ENCODE results near the gene MACROD2.
A peak's percentile ranks its signal among the peaks of the same experiment; 100 is the strongest.

MACROD2 gene

DNA sequence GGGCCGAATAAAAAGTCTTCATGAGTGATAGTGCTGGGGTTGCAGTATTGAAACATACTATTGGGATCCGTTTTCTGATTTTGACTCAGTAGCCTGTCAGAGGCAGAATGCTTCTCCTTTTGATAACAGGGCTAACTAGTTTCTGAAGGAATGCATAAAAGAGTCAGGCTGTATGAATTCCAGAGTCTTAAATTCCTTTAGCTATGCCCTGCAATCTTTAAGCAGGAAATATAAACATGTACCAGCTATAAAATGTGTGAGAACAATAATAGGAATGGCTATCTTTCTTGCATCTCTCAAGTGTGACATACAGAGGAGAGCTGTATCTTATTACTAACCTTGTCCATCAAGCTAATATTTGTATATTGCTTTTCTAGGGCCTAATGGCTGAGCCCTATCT is 1660.8 kb downstream of the MACROD2 start:
- TF ChIP-seq CTCF (IDR thresholded peaks at IDR 0.05; ENCODE audit: low read depth, low read length), result no peak
- Histone ChIP-seq H3K4me1 (peaks cover 3% of the 10 kb centered on the region; the same call in 1 of the 2 replicates), H3K27me3 (no peaks in the 10 kb centered on the region), H3K4me3 (ENCODE audit: low read depth, low read length) (no peak overlapping the region), H3K9me3 (no peaks in the 10 kb centered on the region), H3K36me3 (no peaks in the 10 kb centered on the region)
- no peak for DNase-seq

DNA sequence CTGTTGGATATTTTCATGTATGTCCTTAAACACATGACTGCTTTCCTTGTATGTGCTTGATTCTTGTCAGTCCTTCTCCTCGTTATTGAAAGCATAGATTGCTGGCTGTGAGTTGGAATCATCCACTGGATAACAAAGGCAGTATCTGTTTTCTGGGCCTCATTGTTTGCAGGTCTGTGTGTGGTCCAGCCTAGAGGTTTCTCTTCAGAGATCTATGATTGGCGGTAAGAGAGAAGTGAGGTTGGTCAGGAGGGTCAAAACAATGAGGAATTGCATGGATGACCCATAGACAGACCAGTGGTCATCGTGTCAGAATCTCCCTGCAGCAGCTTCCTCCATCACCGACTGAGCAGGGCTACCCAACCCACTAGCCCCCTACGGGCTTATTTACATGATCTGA is 1663.0 kb downstream of the MACROD2 start:
- no peak for DNase-seq
- H3K36me3 ChIP-seq, result no peaks in the 10 kb centered on the region
- H3K27me3 ChIP-seq, result no peaks in the 10 kb centered on the region
- H3K4me1 ChIP-seq, result no peaks in the 10 kb centered on the region
- no peak overlapping the region for H3K4me3 ChIP-seq (ENCODE audit: low read depth, low read length)
- no peaks in the 10 kb centered on the region for H3K9me3 ChIP-seq
- TF ChIP-seq CTCF (IDR thresholded peaks at IDR 0.05; ENCODE audit: low read depth, low read length), result no peak

GRCh38 chr20:15673206-15673605 is 1677.9 kb downstream of the MACROD2 start:
- H3K27me3 ChIP-seq, result peaks cover 6% of the 10 kb centered on the region; the same call in 1 of the 2 replicates
- H3K4me3 ChIP-seq (ENCODE audit: low read depth, low read length), result no peak overlapping the region
- no peak for TF ChIP-seq CTCF (IDR thresholded peaks at IDR 0.05; ENCODE audit: low read depth, low read length)
- peaks cover 12% of the 10 kb centered on the region for H3K4me1 ChIP-seq
- DNase-seq, result no peak
- no peaks in the 10 kb centered on the region for H3K9me3 ChIP-seq
- no peaks in the 10 kb centered on the region for H3K36me3 ChIP-seq

GRCh38 chr20:15674253-15675060 is 1679.1 kb downstream of the MACROD2 start:
- Histone ChIP-seq H3K9me3 (no peaks in the 10 kb centered on the region), H3K4me1 (peaks cover 12% of the 10 kb centered on the region), H3K27me3 (peaks cover 6% of the 10 kb centered on the region; the same call in 1 of the 2 replicates), H3K36me3 (no peaks in the 10 kb centered on the region), H3K4me3 (ENCODE audit: low read depth, low read length) (no peak overlapping the region)
- peak; percentile 34 for DNase-seq
- TF ChIP-seq CTCF (IDR thresholded peaks at IDR 0.05; ENCODE audit: low read depth, low read length), result no peak

DNA sequence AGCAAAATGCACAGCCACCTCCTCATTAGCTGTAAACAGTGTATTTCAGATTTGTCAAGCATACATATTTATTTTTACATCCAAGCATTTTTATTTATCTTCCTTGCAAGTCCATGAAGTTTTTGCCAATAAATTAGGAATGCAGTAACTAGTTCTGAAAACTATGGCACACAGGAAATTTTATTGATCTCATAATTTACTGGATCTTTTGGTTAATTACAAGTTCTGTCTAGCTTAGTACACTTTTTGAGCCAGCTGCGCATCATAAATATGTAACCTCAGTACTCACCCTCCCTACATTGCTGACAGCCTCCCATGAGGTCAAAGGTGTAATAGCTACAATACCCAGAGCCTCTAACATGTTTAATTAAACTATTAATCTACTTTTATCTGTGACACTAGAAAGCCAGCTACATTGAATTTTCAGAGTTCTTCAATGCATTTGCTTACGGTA is 1679.8 kb downstream of the MACROD2 start:
- H3K9me3 ChIP-seq, result no peaks in the 10 kb centered on the region
- DNase-seq, result no peak
- H3K4me3 ChIP-seq (ENCODE audit: low read depth, low read length), result no peak overlapping the region
- H3K4me1 ChIP-seq, result peaks cover 12% of the 10 kb centered on the region
- H3K27me3 ChIP-seq, result peaks cover 3% of the 10 kb centered on the region; the same call in 1 of the 2 replicates
- TF ChIP-seq CTCF (IDR thresholded peaks at IDR 0.05; ENCODE audit: low read depth, low read length), result no peak
- H3K36me3 ChIP-seq, result no peaks in the 10 kb centered on the region

- Histone ChIP-seq H3K4me3 (ENCODE audit: low read depth, low read length) (no peak overlapping the region), H3K27me3 (no peaks in the 10 kb centered on the region; the same call in 1 of the 2 replicates), H3K9me3 (no peaks in the 10 kb centered on the region), H3K4me1 (peaks cover 12% of the 10 kb centered on the region), H3K36me3 (no peaks in the 10 kb centered on the region)
- TF ChIP-seq CTCF (IDR thresholded peaks at IDR 0.05; ENCODE audit: low read depth, low read length), result no peak
- DNase-seq, result no peak
Observed at GRCh38 chr20:15675813-15676484, 1680.6 kb downstream of the MACROD2 start.
